ENCODE results near the gene ESAM. TPM values are rescaled to one million over a fixed set of nuclear protein-coding genes. Genes with fewer than 3 reads are reported as not detected.

ESAM gene
- total and polyA plus RNA-seq, 2 experiments from 2014 or later = 0.32 TPM; not detected in 1

DNA sequence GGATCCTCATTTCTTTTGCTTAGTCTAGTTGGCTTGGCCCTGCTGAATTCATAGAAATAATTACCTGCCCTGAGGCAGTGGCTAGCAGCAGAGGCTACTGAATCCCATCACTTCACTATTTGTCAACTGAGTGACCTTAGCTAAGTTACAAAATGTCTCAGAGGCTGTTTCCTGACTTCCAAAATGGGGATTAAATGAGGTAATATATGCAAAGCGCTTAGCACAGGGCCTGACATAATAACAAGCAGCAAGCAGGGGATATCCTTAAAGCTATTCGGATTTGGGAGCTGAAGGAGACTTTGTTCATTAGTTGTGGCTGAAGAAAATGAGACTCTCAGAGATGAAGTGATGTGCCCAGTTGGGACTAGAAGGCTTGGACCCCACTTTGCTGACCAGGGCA lies 19.5 kb downstream of the ESAM start (continued):
- TF ChIP-seq, protein P1, sequence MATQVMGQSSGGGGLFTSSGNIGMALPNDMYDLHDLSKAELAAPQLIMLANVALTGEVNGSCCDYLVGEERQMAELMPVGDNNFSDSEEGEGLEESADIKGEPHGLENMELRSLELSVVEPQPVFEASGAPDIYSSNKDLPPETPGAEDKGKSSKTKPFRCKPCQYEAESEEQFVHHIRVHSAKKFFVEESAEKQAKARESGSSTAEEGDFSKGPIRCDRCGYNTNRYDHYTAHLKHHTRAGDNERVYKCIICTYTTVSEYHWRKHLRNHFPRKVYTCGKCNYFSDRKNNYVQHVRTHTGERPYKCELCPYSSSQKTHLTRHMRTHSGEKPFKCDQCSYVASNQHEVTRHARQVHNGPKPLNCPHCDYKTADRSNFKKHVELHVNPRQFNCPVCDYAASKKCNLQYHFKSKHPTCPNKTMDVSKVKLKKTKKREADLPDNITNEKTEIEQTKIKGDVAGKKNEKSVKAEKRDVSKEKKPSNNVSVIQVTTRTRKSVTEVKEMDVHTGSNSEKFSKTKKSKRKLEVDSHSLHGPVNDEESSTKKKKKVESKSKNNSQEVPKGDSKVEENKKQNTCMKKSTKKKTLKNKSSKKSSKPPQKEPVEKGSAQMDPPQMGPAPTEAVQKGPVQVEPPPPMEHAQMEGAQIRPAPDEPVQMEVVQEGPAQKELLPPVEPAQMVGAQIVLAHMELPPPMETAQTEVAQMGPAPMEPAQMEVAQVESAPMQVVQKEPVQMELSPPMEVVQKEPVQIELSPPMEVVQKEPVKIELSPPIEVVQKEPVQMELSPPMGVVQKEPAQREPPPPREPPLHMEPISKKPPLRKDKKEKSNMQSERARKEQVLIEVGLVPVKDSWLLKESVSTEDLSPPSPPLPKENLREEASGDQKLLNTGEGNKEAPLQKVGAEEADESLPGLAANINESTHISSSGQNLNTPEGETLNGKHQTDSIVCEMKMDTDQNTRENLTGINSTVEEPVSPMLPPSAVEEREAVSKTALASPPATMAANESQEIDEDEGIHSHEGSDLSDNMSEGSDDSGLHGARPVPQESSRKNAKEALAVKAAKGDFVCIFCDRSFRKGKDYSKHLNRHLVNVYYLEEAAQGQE (IDR thresholded peaks at IDR 0.05; ENCODE audit: unreplicated experiment) = no peak
- TF ChIP-seq, protein P2, sequence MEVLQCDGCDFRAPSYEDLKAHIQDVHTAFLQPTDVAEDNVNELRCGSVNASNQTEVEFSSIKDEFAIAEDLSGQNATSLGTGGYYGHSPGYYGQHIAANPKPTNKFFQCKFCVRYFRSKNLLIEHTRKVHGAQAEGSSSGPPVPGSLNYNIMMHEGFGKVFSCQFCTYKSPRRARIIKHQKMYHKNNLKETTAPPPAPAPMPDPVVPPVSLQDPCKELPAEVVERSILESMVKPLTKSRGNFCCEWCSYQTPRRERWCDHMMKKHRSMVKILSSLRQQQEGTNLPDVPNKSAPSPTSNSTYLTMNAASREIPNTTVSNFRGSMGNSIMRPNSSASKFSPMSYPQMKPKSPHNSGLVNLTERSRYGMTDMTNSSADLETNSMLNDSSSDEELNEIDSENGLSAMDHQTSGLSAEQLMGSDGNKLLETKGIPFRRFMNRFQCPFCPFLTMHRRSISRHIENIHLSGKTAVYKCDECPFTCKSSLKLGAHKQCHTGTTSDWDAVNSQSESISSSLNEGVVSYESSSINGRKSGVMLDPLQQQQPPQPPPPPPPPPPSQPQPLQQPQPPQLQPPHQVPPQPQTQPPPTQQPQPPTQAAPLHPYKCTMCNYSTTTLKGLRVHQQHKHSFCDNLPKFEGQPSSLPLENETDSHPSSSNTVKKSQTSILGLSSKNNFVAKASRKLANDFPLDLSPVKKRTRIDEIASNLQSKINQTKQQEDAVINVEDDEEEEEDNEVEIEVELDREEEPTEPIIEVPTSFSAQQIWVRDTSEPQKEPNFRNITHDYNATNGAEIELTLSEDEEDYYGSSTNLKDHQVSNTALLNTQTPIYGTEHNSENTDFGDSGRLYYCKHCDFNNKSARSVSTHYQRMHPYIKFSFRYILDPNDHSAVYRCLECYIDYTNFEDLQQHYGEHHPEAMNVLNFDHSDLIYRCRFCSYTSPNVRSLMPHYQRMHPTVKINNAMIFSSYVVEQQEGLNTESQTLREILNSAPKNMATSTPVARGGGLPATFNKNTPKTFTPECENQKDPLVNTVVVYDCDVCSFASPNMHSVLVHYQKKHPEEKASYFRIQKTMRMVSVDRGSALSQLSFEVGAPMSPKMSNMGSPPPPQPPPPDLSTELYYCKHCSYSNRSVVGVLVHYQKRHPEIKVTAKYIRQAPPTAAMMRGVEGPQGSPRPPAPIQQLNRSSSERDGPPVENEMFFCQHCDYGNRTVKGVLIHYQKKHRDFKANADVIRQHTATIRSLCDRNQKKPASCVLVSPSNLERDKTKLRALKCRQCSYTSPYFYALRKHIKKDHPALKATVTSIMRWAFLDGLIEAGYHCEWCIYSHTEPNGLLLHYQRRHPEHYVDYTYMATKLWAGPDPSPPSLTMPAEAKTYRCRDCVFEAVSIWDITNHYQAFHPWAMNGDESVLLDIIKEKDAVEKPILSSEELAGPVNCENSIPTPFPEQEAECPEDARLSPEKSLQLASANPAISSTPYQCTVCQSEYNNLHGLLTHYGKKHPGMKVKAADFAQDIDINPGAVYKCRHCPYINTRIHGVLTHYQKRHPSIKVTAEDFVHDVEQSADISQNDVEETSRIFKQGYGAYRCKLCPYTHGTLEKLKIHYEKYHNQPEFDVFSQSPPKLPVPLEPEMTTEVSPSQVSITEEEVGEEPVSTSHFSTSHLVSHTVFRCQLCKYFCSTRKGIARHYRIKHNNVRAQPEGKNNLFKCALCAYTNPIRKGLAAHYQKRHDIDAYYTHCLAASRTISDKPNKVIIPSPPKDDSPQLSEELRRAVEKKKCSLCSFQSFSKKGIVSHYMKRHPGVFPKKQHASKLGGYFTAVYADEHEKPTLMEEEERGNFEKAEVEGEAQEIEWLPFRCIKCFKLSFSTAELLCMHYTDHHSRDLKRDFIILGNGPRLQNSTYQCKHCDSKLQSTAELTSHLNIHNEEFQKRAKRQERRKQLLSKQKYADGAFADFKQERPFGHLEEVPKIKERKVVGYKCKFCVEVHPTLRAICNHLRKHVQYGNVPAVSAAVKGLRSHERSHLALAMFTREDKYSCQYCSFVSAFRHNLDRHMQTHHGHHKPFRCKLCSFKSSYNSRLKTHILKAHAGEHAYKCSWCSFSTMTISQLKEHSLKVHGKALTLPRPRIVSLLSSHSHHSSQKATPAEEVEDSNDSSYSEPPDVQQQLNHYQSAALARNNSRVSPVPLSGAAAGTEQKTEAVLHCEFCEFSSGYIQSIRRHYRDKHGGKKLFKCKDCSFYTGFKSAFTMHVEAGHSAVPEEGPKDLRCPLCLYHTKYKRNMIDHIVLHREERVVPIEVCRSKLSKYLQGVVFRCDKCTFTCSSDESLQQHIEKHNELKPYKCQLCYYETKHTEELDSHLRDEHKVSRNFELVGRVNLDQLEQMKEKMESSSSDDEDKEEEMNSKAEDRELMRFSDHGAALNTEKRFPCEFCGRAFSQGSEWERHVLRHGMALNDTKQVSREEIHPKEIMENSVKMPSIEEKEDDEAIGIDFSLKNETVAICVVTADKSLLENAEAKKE (CRISPR knock-in tag; IDR thresholded peaks at IDR 0.05) = no peak
- TF ChIP-seq ZNF114 (CRISPR knock-in tag; IDR thresholded peaks at IDR 0.05) = no peak

DNA sequence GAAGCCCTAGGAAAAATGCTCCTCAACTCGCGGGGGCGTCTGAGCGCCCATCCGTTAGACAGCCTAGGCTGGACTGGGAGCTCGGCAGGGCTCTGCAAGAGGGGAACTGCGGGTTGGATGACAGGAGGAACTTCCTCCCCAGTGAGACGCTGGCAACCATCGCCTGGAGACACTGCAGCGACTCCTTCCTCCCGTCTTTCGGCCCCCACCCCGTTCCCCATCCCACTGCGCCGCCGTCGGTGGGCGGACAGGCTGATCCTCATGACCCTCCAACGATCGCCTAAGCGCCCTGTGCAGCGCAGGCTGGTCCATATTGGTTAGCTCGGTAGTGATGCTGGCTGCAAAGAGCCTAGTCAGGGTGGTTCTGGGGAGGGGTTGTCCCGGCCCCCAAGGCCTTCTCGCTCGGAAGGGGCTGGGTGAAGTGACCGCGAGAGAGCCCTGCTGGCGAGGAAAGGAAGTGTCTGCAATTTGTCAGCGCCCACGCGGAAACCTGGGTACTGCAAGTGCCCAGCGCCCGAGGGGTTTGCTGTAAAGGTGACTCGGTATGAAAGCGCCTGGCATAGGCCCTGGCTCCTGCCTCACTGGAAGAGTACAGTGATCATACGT lies 21.7 kb downstream of the ESAM start:
- peaks cover 99% of the 10 kb centered on the region for H3K27me3 ChIP-seq (ENCODE audit: insufficient read depth)
- H3K9me3 Mint-ChIP-seq = no peaks in the 10 kb centered on the region
- TF ChIP-seq ZNF114 (CRISPR knock-in tag; IDR thresholded peaks at IDR 0.05) (no peak), EZH2 (IDR thresholded peaks at IDR 0.05; ENCODE audit: low read depth, unreplicated experiment) (peak; percentile 17), POLR2AphosphoS5 (IDR thresholded peaks at IDR 0.05; ENCODE audit: low read depth) (no peak), ZNF331 (CRISPR knock-in tag; IDR thresholded peaks at IDR 0.05; ENCODE audit: low read depth) (no peak)
- TF ChIP-seq, protein P1 (IDR thresholded peaks at IDR 0.05; ENCODE audit: unreplicated experiment) = no peak
- TF ChIP-seq, protein P3, sequence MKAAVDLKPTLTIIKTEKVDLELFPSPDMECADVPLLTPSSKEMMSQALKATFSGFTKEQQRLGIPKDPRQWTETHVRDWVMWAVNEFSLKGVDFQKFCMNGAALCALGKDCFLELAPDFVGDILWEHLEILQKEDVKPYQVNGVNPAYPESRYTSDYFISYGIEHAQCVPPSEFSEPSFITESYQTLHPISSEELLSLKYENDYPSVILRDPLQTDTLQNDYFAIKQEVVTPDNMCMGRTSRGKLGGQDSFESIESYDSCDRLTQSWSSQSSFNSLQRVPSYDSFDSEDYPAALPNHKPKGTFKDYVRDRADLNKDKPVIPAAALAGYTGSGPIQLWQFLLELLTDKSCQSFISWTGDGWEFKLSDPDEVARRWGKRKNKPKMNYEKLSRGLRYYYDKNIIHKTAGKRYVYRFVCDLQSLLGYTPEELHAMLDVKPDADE (IDR thresholded peaks at IDR 0.05) = no peak

More for the DNA sequence above, 21.7 kb downstream of the ESAM start:
- DNase-seq (ENCODE audit: low spot score) = peak; percentile 43
- no peaks in the 10 kb centered on the region for H3K9me2 ChIP-seq (ENCODE audit: insufficient read depth)
- peak overlapping the region; percentile 77 for H3K4me3 Mint-ChIP-seq
- no peak overlapping the region for H3K27ac Mint-ChIP-seq
- peak overlapping the region; percentile 84 for H3K4me3 ChIP-seq
- H3K4me1 Mint-ChIP-seq = peaks cover 18% of the 10 kb centered on the region
- H3F3A ChIP-seq (replicated peaks; ENCODE audit: low read depth) = no peaks in the 10 kb centered on the region
- H3K36me3 Mint-ChIP-seq (ENCODE audit: low read depth) = no peaks in the 10 kb centered on the region; the same call in 1 of the 3 replicates
- no peaks in the 10 kb centered on the region for H3K79me2 ChIP-seq (replicated peaks; ENCODE audit: insufficient read depth)
- peak overlapping the region; percentile 96 for H3K4me2 ChIP-seq
- peaks cover 92% of the 10 kb centered on the region for H3K27me3 Mint-ChIP-seq (ENCODE audit: insufficient read depth, low read depth, poor library complexity)
- H4K20me1 ChIP-seq (replicated peaks; ENCODE audit: insufficient read depth) = peaks cover 19% of the 10 kb centered on the region
- H3K27ac ChIP-seq (ENCODE audit: low read depth) = no peak overlapping the region
- H3K36me3 ChIP-seq (ENCODE audit: insufficient read depth) = no peaks in the 10 kb centered on the region
- H2AFZ ChIP-seq = peak overlapping the region; percentile 80; the same call in 1 of the 2 replicates
- peak; percentile 25 for ATAC-seq
- H3K4me1 ChIP-seq (ENCODE audit: insufficient read depth) = peaks cover 33% of the 10 kb centered on the region

All from GM23338 (cell line).